Naive thymus-derived CD4-positive, alpha-beta T cell (primary cell): ENCODE data around the gene ENTPD6. TPM values are rescaled to one million over a fixed set of nuclear protein-coding genes. Genes with fewer than 3 reads are reported as not detected.
A peak's percentile ranks its signal among the peaks of the same experiment; 100 is the strongest.
"Not testable (repeated sequence)": the region's sequence is repeated elsewhere in the genome, so short reads cannot be mapped to it uniquely, and the experiment has no call there.

Experiments
- ATAC-seq: fragments of 150-1000 bp; cut with Tn5 transposase; 2 replicates; pipeline ENCODE4 v1.10.0; 2021; ENCODE audit warnings: mild to moderate bottlenecking, moderate library complexity
- CTCF ChIA-PET: fragments of 350-600 bp; sonication (Branson Sonifier 250); formaldehyde crosslinking; loops from one replicate; lab custom pipeline; 2021; ENCODE audit warnings: antibody characterized with exemption; lab: Charles Lee
- POLR2A ChIA-PET: fragments of 350-600 bp; sonication (Branson Sonifier 250); formaldehyde crosslinking; loops from one replicate; lab custom pipeline; 2021; ENCODE audit warnings: antibody characterized with exemption, inconsistent platforms; lab: Charles Lee
- DNase-seq, 9 donors: peaks; one replicate each; pipeline versions ENCODE4 v3.0.0 to v3.0.0-alpha.2; 2020 to 2022; ENCODE audit warnings: mixed read lengths in 1 of 9
- H3K27ac ChIP-seq: one replicate; pipeline ENCODE4 v1.7.0; 2013; ENCODE audit warnings: mild to moderate bottlenecking, low read depth, low read length, moderate library complexity
- H3K27me3 ChIP-seq, 2 donors: one replicate each; pipeline ENCODE4 v1.7.0; 2013; ENCODE audit warnings: low read length in 2 of 2, mild to moderate bottlenecking in 2 of 2, moderate library complexity in 2 of 2; ENCODE audit not compliant: control insufficient read depth in 2 of 2, insufficient read depth in 2 of 2
- H3K36me3 ChIP-seq, 3 experiments: 1 replicate in 2 of 3; 2 replicates in 1 of 3; pipeline ENCODE4 v1.7.0; 2013; ENCODE audit warnings: low read length in 3 of 3, mild to moderate bottlenecking in 3 of 3, moderate library complexity in 1 of 3; ENCODE audit not compliant: insufficient read depth in 3 of 3, control insufficient read depth in 2 of 3
- H3K4me1 ChIP-seq, 2 donors: one replicate each; pipeline ENCODE4 v1.7.0; 2013; ENCODE audit warnings: low read length in 2 of 2, mild to moderate bottlenecking in 2 of 2, moderate library complexity in 1 of 2; ENCODE audit not compliant: control insufficient read depth in 2 of 2, insufficient read depth in 2 of 2
- H3K4me3 ChIP-seq: 2 replicates; pipeline ENCODE4 v1.7.0; 2013; ENCODE audit warnings: mild to moderate bottlenecking, low read length
- H3K9me3 ChIP-seq, 3 experiments: 1 replicate in 2 of 3; 2 replicates in 1 of 3; pipeline ENCODE4 v1.7.0; 2013; ENCODE audit warnings: low read length in 3 of 3; ENCODE audit not compliant: control insufficient read depth in 2 of 3
- H3K27ac Mint-ChIP-seq, 9 donors: one replicate each; pipeline ENCODE4 v1.8.0; 2020 to 2022; ENCODE audit warnings: mixed read lengths in 9 of 9, mild to moderate bottlenecking in 8 of 9, moderate library complexity in 5 of 9, inconsistent platforms in 2 of 9
- H3K27me3 Mint-ChIP-seq, 5 donors: one replicate each; pipeline ENCODE4 v1.8.0; 2021 to 2022; ENCODE audit warnings: mixed read lengths in 5 of 5, mild to moderate bottlenecking in 1 of 5
- H3K36me3 Mint-ChIP-seq, 5 donors: one replicate each; pipeline ENCODE4 v1.8.0; 2020 to 2022; ENCODE audit warnings: mixed read lengths in 5 of 5, mild to moderate bottlenecking in 3 of 5, inconsistent platforms in 1 of 5
- H3K4me1 Mint-ChIP-seq, 7 donors: one replicate each; pipeline ENCODE4 v1.8.0; 2020 to 2022; ENCODE audit warnings: mixed read lengths in 7 of 7, mild to moderate bottlenecking in 3 of 7, inconsistent platforms in 1 of 7
- H3K4me3 Mint-ChIP-seq, 10 donors: one replicate each; pipeline ENCODE4 v1.8.0; 2020 to 2022; ENCODE audit warnings: mild to moderate bottlenecking in 10 of 10, mixed read lengths in 10 of 10, moderate library complexity in 6 of 10, inconsistent platforms in 2 of 10
- H3K9me3 Mint-ChIP-seq, 11 donors: one replicate each; pipeline ENCODE4 v1.8.0; 2020 to 2022; ENCODE audit warnings: mixed read lengths in 11 of 11, mild to moderate bottlenecking in 4 of 11, inconsistent platforms in 1 of 11, moderate library complexity in 1 of 11
- intact Hi-C, 2 donors: fragments of 100-400 bp; cut with micrococcal nuclease; formaldehyde crosslinking; loops; one replicate each; pipeline ENCODE4 v1.15.1; 2023
- polyA plus RNA-seq, 2 donors: library from polyadenylated mRNA; unstranded; fragments of 300-500 nt; fragmentation: Illumina TruSeq; gene quantifications; one replicate each; pipeline ENCODE4 v1.2.3, GENCODE V29; 2021
- total RNA-seq, 6 experiments: library from RNA in 5 of 6; stranded (reverse) in 5 of 6; gene quantifications; 1 replicate in 5 of 6; 2 replicates in 1 of 6; pipeline ENCODE4 v1.2.3 and lab custom pipeline; 2021 to 2026

ENTPD6 gene
- total and polyA plus RNA-seq, 7 experiments from 2014 or later, result 41.1 to 108 (median 68.6) TPM

- intact Hi-C loops, result loop anchor here in 1 of 2 donors (1.0 kb wide), 1 partner anchor 10 kb away; no protein-coding TSS in a partner anchor
- H3K4me1 Mint-ChIP-seq, result peaks cover 0 to 19% (median 0%) of the 10 kb centered on the region in 7 donors
- no peak overlapping the region for H3K4me3 ChIP-seq
- no peaks in the 10 kb centered on the region for H3K4me1 ChIP-seq
- ChIA-PET CTCF (no interaction called here), POLR2A (no interaction called here)
- no peak overlapping the region for H3K27ac ChIP-seq
- H3K9me3 Mint-ChIP-seq, result no peaks in the 10 kb centered on the region
- peak; percentile 86 for ATAC-seq
- H3K36me3 ChIP-seq, result no peaks in the 10 kb centered on the region
- peak overlapping the region in 1 of 10 donors; percentile 19 for H3K4me3 Mint-ChIP-seq
- no peaks in the 10 kb centered on the region for H3K9me3 ChIP-seq
- peak in 1 of 9 donors; percentile 62 for DNase-seq
- peak overlapping the region in 2 of 9 donors; percentile 7 to 67 for H3K27ac Mint-ChIP-seq
- H3K27me3 Mint-ChIP-seq, result peaks cover 7 to 25% (median 20%) of the 10 kb centered on the region in 5 donors
- no peaks in the 10 kb centered on the region for H3K27me3 ChIP-seq
- no peaks in the 10 kb centered on the region for H3K36me3 Mint-ChIP-seq
Observed at GRCh38 chr20:25237610-25238318, 42.3 kb downstream of the ENTPD6 start.

- DNase-seq, result no peak
- intact Hi-C loops, result no loop called here
- no peak overlapping the region for H3K27ac ChIP-seq
- Mint-ChIP-seq H3K36me3 (no peaks in the 10 kb centered on the region), H3K4me1 (peaks cover 0 to 19% (median 0%) of the 10 kb centered on the region in 7 donors), H3K27me3 (peaks cover 10 to 25% (median 20%) of the 10 kb centered on the region in 5 donors), H3K9me3 (peaks cover 0 to 5% (median 0%) of the 10 kb centered on the region in 11 donors), H3K27ac (peak overlapping the region in 2 of 9 donors; percentile 7 to 67), H3K4me3 (peak overlapping the region in 1 of 10 donors; percentile 19)
- H3K27me3 ChIP-seq, result no peaks in the 10 kb centered on the region
- ChIA-PET CTCF (no interaction called here), POLR2A (no interaction called here)
- H3K36me3 ChIP-seq, result no peaks in the 10 kb centered on the region
- H3K4me3 ChIP-seq, result no peak overlapping the region
- no peaks in the 10 kb centered on the region for H3K4me1 ChIP-seq
- no peaks in the 10 kb centered on the region for H3K9me3 ChIP-seq
- ATAC-seq, result no peak
Observed at GRCh38 chr20:25238319-25239037, 43.0 kb downstream of the ENTPD6 start.

GRCh38 chr20:25239387-25240370, 44.2 kb downstream of the ENTPD6 start:
- H3K36me3 ChIP-seq, result no peaks in the 10 kb centered on the region
- peaks cover 12 to 25% (median 18%) of the 10 kb centered on the region in 5 donors for H3K27me3 Mint-ChIP-seq
- no peaks in the 10 kb centered on the region for H3K27me3 ChIP-seq
- no peak overlapping the region for H3K4me3 ChIP-seq
- POLR2A ChIA-PET, result no interaction called here
- DNase-seq (no peak), ATAC-seq (no peak)
- peak overlapping the region in 1 of 9 donors; percentile 46 for H3K27ac Mint-ChIP-seq
- H3K9me3 ChIP-seq, result no peaks in the 10 kb centered on the region
- H3K4me1 Mint-ChIP-seq, result peaks cover 0 to 19% (median 0%) of the 10 kb centered on the region in 7 donors
- H3K9me3 Mint-ChIP-seq, result peaks cover 0 to 8% (median 0%) of the 10 kb centered on the region in 11 donors
- intact Hi-C loops, result loop anchor here in 1 of 2 donors (10.0 kb wide), 1 partner anchor 1045 kb away; no protein-coding TSS in a partner anchor
- H3K36me3 Mint-ChIP-seq, result no peaks in the 10 kb centered on the region
- no peak overlapping the region for H3K4me3 Mint-ChIP-seq
- no peaks in the 10 kb centered on the region for H3K4me1 ChIP-seq
- CTCF ChIA-PET, result no interaction called here
- no peak overlapping the region for H3K27ac ChIP-seq

GRCh38 chr20:25240851-25241658, 45.5 kb downstream of the ENTPD6 start:
- CTCF ChIA-PET, DNase-seq, H3K27ac ChIP-seq, ATAC-seq, H3K4me1 ChIP-seq, H3K4me3 Mint-ChIP-seq, H3K36me3 Mint-ChIP-seq, POLR2A ChIA-PET, H3K27me3 ChIP-seq, H3K4me3 ChIP-seq, H3K36me3 ChIP-seq, H3K27ac Mint-ChIP-seq, H3K9me3 ChIP-seq, H3K9me3 Mint-ChIP-seq: not testable (repeated sequence)
- Mint-ChIP-seq H3K4me1 (peaks cover 0 to 19% (median 5%) of the 10 kb centered on the region in 7 donors), H3K27me3 (peaks cover 12 to 22% (median 13%) of the 10 kb centered on the region in 5 donors)
- intact Hi-C loops, result loop anchor here in 1 of 2 donors (10.0 kb wide), 1 partner anchor 1044 kb away; no protein-coding TSS in a partner anchor

GRCh38 chr20:25241659-25241955, 46.1 kb downstream of the ENTPD6 start:
- Mint-ChIP-seq H3K4me1 (peaks cover 0 to 22% (median 5%) of the 10 kb centered on the region in 7 donors), H3K27me3 (peaks cover 12 to 22% (median 19%) of the 10 kb centered on the region in 5 donors)
- H3K36me3 ChIP-seq, DNase-seq, H3K27ac ChIP-seq, H3K9me3 Mint-ChIP-seq, H3K4me1 ChIP-seq, H3K4me3 ChIP-seq, H3K9me3 ChIP-seq, CTCF ChIA-PET, H3K27ac Mint-ChIP-seq, H3K36me3 Mint-ChIP-seq, POLR2A ChIA-PET, ATAC-seq, H3K27me3 ChIP-seq, H3K4me3 Mint-ChIP-seq: not testable (repeated sequence)
- intact Hi-C loops, result loop anchor here in 1 of 2 donors (10.0 kb wide), 1 partner anchor 1043 kb away; no protein-coding TSS in a partner anchor
